Measurements from ENCODE around the gene TRABD2B.

DNA sequence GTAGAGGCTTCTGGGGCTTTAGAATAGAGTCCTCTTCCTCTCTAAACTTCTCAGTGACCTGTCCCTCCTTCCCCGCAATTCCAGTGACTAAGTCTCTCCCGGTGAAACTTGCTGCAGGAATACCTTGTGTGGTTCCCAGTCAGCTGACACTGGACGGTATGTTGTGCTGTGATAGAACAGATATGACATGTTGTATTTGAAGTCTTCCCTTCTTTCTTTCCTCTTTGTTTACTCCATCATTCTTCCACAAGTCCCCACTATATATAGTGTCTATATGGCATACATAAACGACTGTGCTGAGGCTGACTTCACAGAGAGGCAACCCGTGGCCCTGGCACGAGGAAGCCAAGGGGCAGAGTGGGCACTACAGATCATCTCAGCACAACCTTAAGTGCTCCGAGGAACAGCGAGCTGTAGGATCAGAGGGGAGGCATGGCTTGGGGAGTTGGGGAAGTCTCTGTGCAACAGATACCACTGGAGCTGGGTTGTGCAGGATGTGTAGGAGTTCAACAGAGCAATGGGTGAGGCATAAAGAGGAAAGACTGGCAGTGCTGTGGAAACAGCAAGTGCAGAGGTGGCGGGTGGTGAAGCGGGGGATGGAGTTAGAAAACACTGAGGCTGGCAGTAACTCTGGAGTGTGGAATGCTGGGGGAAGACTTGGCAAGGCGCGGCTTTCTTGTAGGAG is 237.8 kb downstream of the TRABD2B start:
- TF ChIP-seq CTCF (IDR thresholded peaks at IDR 0.05; ENCODE audit: borderline replicate concordance, extremely low read depth, low read length, poor library complexity, severe bottlenecking) (no peak), EZH2 (IDR thresholded peaks at IDR 0.05; ENCODE audit: borderline replicate concordance, low read depth, low read length, severe bottlenecking) (no peak)

All from DND-41 (cell line).